Urothelium cell line (cell line): ENCODE data around the gene NEDD4L.

Experiments used
- DNase-seq: peaks from one replicate; pipeline ENCODE4 v3.0.0; 2011; ENCODE audit warnings: low spot score, mixed read lengths
- FAIRE-seq: peaks from 2 replicates; lab custom pipeline; 2011; peaks lifted over from hg19 to GRCh38; lab: Jason Lieb, UNC

The NEDD4L gene

GRCh38 chr18:58201268-58201667 lies 157.2 kb downstream of the NEDD4L start:
- FAIRE-seq (no peak), DNase-seq (no peak)

- FAIRE-seq (no peak), DNase-seq (peak; percentile 55)
These were observed 158.0 kb downstream of the NEDD4L start for GRCh38 chr18:58201733-58202730.

- no peak for FAIRE-seq
- no peak for DNase-seq
These were observed 160.9 kb downstream of the NEDD4L start for GRCh38 chr18:58204776-58205442.

- DNase-seq (no peak), FAIRE-seq (peak; percentile 37)
These were observed 161.6 kb downstream of the NEDD4L start for GRCh38 chr18:58205443-58206160.

GRCh38 chr18:58207520-58208152 lies 163.6 kb downstream of the NEDD4L start:
- DNase-seq (no peak), FAIRE-seq (no peak)

- DNase-seq (no peak), FAIRE-seq (no peak)
These were observed 164.3 kb downstream of the NEDD4L start for GRCh38 chr18:58208207-58208932.

- FAIRE-seq (no peak), DNase-seq (peak; percentile 49)
These were observed 165.3 kb downstream of the NEDD4L start for GRCh38 chr18:58209326-58209725.

GRCh38 chr18:58211510-58211909 lies 167.5 kb downstream of the NEDD4L start:
- DNase-seq (no peak), FAIRE-seq (no peak)

GRCh38 chr18:58212274-58212673 lies 168.2 kb downstream of the NEDD4L start:
- no peak for DNase-seq

GRCh38 chr18:58213440-58213839 lies 169.4 kb downstream of the NEDD4L start:
- DNase-seq (peak; percentile 57), FAIRE-seq (no peak)

More at GRCh38 chr18:58212274-58212673, 168.2 kb downstream of the NEDD4L start:
- FAIRE-seq: no peak

GRCh38 chr18:58215011-58215410 lies 171.0 kb downstream of the NEDD4L start:
- DNase-seq: no peak
- no peak for FAIRE-seq

- FAIRE-seq: no peak
- DNase-seq: no peak
These were observed 172.1 kb downstream of the NEDD4L start for GRCh38 chr18:58216071-58216481.

- FAIRE-seq (no peak), DNase-seq (no peak)
These were observed 173.0 kb downstream of the NEDD4L start for GRCh38 chr18:58217052-58217451.

GRCh38 chr18:58218117-58218516 lies 174.1 kb downstream of the NEDD4L start:
- FAIRE-seq: no peak
- DNase-seq: no peak

GRCh38 chr18:58221060-58221725 lies 177.2 kb downstream of the NEDD4L start:
- DNase-seq (peak; percentile 73), FAIRE-seq (no peak)

- no peak for FAIRE-seq
- no peak for DNase-seq
These were observed 178.6 kb downstream of the NEDD4L start for GRCh38 chr18:58222432-58223125.

GRCh38 chr18:58223717-58224424 lies 179.8 kb downstream of the NEDD4L start:
- no peak for FAIRE-seq
- peak; percentile 42 for DNase-seq

GRCh38 chr18:58224425-58224750 lies 180.4 kb downstream of the NEDD4L start:
- DNase-seq (no peak), FAIRE-seq (no peak)
